Panc1 (cell line): ENCODE results near the gene POMT2.

Experiments used
- CTCF ChIP-seq: fragments of 450-650 bp; IDR thresholded peaks from 2 replicates; pipeline ENCODE4 v1.5.1; 2017; ENCODE audit warnings: mild to moderate bottlenecking
- POLR2AphosphoS5 ChIP-seq: IDR thresholded peaks from 2 replicates; pipeline ENCODE4 v1.6.1; 2012; ENCODE audit warnings: mild to moderate bottlenecking, low read depth, low read length, moderate library complexity
- REST ChIP-seq, 2 experiments: IDR thresholded peaks; 2 replicates each; pipeline ENCODE4 v1.6.1; 2011 to 2012; ENCODE audit warnings: low read depth in 2 of 2, control low read depth in 1 of 2, low read length in 1 of 2, mild to moderate bottlenecking in 1 of 2, moderate library complexity in 1 of 2; ENCODE audit not compliant: insufficient read depth in 1 of 2
- SIN3A ChIP-seq: IDR thresholded peaks from 2 replicates; pipeline ENCODE4 v1.6.1; 2012; ENCODE audit warnings: low read depth, mild to moderate bottlenecking, low read length, moderate library complexity, borderline replicate concordance; ENCODE audit not compliant: insufficient read depth
- TCF7L2 ChIP-seq: IDR thresholded peaks from 2 replicates; pipeline ENCODE4 v1.6.1; 2011; ENCODE audit warnings: mild to moderate bottlenecking, low read depth, low read length, inconsistent platforms

- TF ChIP-seq SIN3A (no peak), CTCF (no peak), REST (IDR thresholded peaks at IDR 0.05; ENCODE audit: insufficient read depth in 1 of 2, low read depth in 2 of 2, low read length in 1 of 2) (no peak), POLR2AphosphoS5 (no peak), TCF7L2 (no peak)
Measured at GRCh38 chr14:77260631-77261030, 60.1 kb downstream of the POMT2 start.
